Measurements from ENCODE around the gene CEPT1. TPM values are rescaled to one million over a fixed set of nuclear protein-coding genes. Genes with fewer than 3 reads are reported as not detected.
A peak's percentile ranks its signal among the peaks of the same experiment; 100 is the strongest.

The CEPT1 gene
- total RNA-seq, 4 donors from 2014 or later, result 38.7 to 56.9 (median 43.8) TPM

GRCh38 chr1:111141245-111142220 is 1.5 kb downstream of the CEPT1 start:
- no peak for DNase-seq
- peaks cover 0 to 5% (median 0%) of the 10 kb centered on the region in 3 donors for H3K36me3 ChIP-seq
- peak overlapping the region in 2 of 4 donors; percentile 93 to 95 for H3K27ac ChIP-seq
- no peaks in the 10 kb centered on the region for H3K27me3 ChIP-seq
- H3K4me1 ChIP-seq, result peaks cover 0 to 28% (median 9%) of the 10 kb centered on the region in 4 donors
- H3K9me3 ChIP-seq, result no peaks in the 10 kb centered on the region
- TF ChIP-seq POLR2A (IDR thresholded peaks at IDR 0.05) (no peak), CTCF (IDR thresholded peaks at IDR 0.05) (no peak)
- peak overlapping the region; percentile 7 to 99 (median 88) for H3K4me3 ChIP-seq

- no peaks in the 10 kb centered on the region for H3K9me3 ChIP-seq
- H3K36me3 ChIP-seq, result no peaks in the 10 kb centered on the region
- TF ChIP-seq CTCF (IDR thresholded peaks at IDR 0.05) (no peak), POLR2A (IDR thresholded peaks at IDR 0.05) (no peak)
- H3K4me3 ChIP-seq, result no peak overlapping the region
- H3K4me1 ChIP-seq, result peaks cover 0 to 28% (median 9%) of the 10 kb centered on the region in 4 donors
- no peaks in the 10 kb centered on the region for H3K27me3 ChIP-seq
- no peak for DNase-seq
- no peak overlapping the region for H3K27ac ChIP-seq
These were observed 2.4 kb downstream of the CEPT1 start for GRCh38 chr1:111142356-111142975.

GRCh38 chr1:111145542-111145941 is 5.5 kb downstream of the CEPT1 start:
- H3K27me3 ChIP-seq, result no peaks in the 10 kb centered on the region
- no peak overlapping the region for H3K4me3 ChIP-seq
- peaks cover 0 to 21% (median 9%) of the 10 kb centered on the region in 4 donors for H3K4me1 ChIP-seq
- DNase-seq, result no peak
- H3K36me3 ChIP-seq, result peaks cover 0 to 27% (median 0%) of the 10 kb centered on the region in 3 donors
- TF ChIP-seq POLR2A (IDR thresholded peaks at IDR 0.05) (no peak), CTCF (IDR thresholded peaks at IDR 0.05) (no peak)
- H3K27ac ChIP-seq, result no peak overlapping the region
- no peaks in the 10 kb centered on the region for H3K9me3 ChIP-seq

GRCh38 chr1:111145963-111146768 is 6.1 kb downstream of the CEPT1 start:
- H3K4me3 ChIP-seq, result no peak overlapping the region
- no peak for TF ChIP-seq POLR2A (IDR thresholded peaks at IDR 0.05)
- TF ChIP-seq CTCF (IDR thresholded peaks at IDR 0.05), result no peak
- H3K9me3 ChIP-seq, result no peaks in the 10 kb centered on the region
- H3K27me3 ChIP-seq, result no peaks in the 10 kb centered on the region
- no peak for DNase-seq
- peaks cover 0 to 16% (median 8%) of the 10 kb centered on the region in 4 donors for H3K4me1 ChIP-seq
- H3K36me3 ChIP-seq, result peaks cover 0 to 33% (median 0%) of the 10 kb centered on the region in 3 donors
- no peak overlapping the region for H3K27ac ChIP-seq

GRCh38 chr1:111147948-111148347 is 7.9 kb downstream of the CEPT1 start:
- TF ChIP-seq CTCF (IDR thresholded peaks at IDR 0.05) (no peak), POLR2A (IDR thresholded peaks at IDR 0.05) (no peak)
- H3K4me3 ChIP-seq, result no peak overlapping the region

More at GRCh38 chr1:111147948-111148347, 7.9 kb downstream of the CEPT1 start:
- H3K27me3 ChIP-seq, result no peaks in the 10 kb centered on the region
- H3K4me1 ChIP-seq, result peaks cover 0 to 6% (median 0%) of the 10 kb centered on the region in 4 donors
- H3K36me3 ChIP-seq, result peaks cover 0 to 43% (median 0%) of the 10 kb centered on the region in 3 donors
- no peaks in the 10 kb centered on the region for H3K9me3 ChIP-seq
- DNase-seq, result no peak
- no peak overlapping the region for H3K27ac ChIP-seq
